PFSK-1 (cell line): ENCODE data around the gene OS9.

Experiments used
- POLR2AphosphoS5 ChIP-seq: IDR thresholded peaks from 2 replicates; pipeline ENCODE4 v1.6.1; 2012; ENCODE audit warnings: low read depth, mild to moderate bottlenecking, control low read depth, low read length, moderate library complexity
- SIN3A ChIP-seq: IDR thresholded peaks from 2 replicates; pipeline ENCODE4 v1.6.1; 2012; ENCODE audit warnings: mild to moderate bottlenecking, low read length, moderate library complexity, borderline replicate concordance; ENCODE audit not compliant: insufficient read depth
- TAF1 ChIP-seq: IDR thresholded peaks from 2 replicates; pipeline ENCODE4 v1.6.1; 2012; ENCODE audit warnings: low read length, control low read depth, borderline replicate concordance; ENCODE audit not compliant: insufficient read depth
- TF ChIP-seq, protein P1 (sequence below), 2 experiments: IDR thresholded peaks; 2 replicates each; pipeline versions ENCODE4 v1.6.1 to v1.8.0; 2011 to 2012; ENCODE audit warnings: low read depth in 2 of 2, low read length in 2 of 2, control low read depth in 1 of 2, inconsistent platforms in 1 of 2, mild to moderate bottlenecking in 1 of 2, moderate library complexity in 1 of 2; ENCODE audit not compliant: insufficient read depth in 1 of 2

DNA sequence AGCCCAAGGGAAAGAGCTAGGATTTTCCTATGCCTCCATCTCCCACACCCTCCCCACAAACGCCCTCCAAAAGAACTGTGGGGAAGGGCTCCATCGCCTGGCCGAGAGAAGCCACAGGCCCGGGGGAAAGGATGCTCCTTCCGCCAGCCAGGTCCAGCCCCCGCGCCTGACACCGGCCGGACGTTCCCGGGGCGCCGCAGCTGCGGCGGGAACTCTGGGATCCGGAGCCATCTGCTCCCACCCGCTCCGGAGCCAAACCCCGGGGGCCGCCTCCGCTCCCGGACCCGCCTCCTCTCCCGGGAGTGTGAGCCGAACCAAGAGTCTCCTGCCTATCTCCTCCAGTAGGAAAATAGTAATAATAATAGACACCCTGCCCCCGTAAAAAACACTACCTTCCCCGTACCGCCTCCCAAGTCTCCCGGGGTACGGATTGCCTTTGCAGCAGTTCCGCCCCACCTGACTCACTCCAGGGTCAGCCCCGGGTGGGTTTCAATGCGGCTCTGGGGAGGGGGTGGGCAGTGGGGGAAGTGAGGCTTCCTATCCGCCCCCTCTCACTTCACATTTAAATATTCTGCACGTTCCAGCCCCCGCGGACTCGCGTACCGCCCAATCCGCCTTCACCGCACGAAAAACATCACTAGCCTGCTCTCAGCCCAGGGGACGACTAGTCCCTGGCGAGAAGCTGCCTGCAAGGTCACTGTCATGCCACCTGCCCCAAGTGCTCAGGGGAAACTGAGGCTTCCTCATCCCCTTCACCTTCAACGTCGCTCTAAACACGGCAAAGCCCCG lies 42.2 kb downstream of the OS9 start:
- TF ChIP-seq POLR2AphosphoS5 (no peak), SIN3A (no peak), TAF1 (no peak)
- TF ChIP-seq, protein P1, sequence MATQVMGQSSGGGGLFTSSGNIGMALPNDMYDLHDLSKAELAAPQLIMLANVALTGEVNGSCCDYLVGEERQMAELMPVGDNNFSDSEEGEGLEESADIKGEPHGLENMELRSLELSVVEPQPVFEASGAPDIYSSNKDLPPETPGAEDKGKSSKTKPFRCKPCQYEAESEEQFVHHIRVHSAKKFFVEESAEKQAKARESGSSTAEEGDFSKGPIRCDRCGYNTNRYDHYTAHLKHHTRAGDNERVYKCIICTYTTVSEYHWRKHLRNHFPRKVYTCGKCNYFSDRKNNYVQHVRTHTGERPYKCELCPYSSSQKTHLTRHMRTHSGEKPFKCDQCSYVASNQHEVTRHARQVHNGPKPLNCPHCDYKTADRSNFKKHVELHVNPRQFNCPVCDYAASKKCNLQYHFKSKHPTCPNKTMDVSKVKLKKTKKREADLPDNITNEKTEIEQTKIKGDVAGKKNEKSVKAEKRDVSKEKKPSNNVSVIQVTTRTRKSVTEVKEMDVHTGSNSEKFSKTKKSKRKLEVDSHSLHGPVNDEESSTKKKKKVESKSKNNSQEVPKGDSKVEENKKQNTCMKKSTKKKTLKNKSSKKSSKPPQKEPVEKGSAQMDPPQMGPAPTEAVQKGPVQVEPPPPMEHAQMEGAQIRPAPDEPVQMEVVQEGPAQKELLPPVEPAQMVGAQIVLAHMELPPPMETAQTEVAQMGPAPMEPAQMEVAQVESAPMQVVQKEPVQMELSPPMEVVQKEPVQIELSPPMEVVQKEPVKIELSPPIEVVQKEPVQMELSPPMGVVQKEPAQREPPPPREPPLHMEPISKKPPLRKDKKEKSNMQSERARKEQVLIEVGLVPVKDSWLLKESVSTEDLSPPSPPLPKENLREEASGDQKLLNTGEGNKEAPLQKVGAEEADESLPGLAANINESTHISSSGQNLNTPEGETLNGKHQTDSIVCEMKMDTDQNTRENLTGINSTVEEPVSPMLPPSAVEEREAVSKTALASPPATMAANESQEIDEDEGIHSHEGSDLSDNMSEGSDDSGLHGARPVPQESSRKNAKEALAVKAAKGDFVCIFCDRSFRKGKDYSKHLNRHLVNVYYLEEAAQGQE (IDR thresholded peaks at IDR 0.05; ENCODE audit: insufficient read depth in 1 of 2, low read depth in 2 of 2, low read length in 2 of 2), result no peak
